Liver (tissue), 9 donors: Measurements from ENCODE around the gene BAIAP2L1. TPM values are rescaled to one million over a fixed set of nuclear protein-coding genes. Genes with fewer than 3 reads are reported as not detected.

Source experiments
- DNase-seq: peaks from one replicate; pipeline ENCODE4 v3.0.0-alpha.2; 2017; ENCODE audit warnings: low spot score
- H3K27ac ChIP-seq, 2 donors: one replicate each; pipeline ENCODE4 v1.7.0; 2013; ENCODE audit warnings: inconsistent platforms in 2 of 2, low read length in 2 of 2, control low read depth in 1 of 2, low read depth in 1 of 2, mild to moderate bottlenecking in 1 of 2
- H3K27me3 ChIP-seq, 4 donors: one replicate each; pipeline versions ENCODE4 v1.6.1 to v1.7.0; 2013; ENCODE audit warnings: low read length in 3 of 4, inconsistent platforms in 1 of 4, mild to moderate bottlenecking in 1 of 4, moderate library complexity in 1 of 4; ENCODE audit not compliant: control insufficient read depth in 4 of 4, insufficient read depth in 4 of 4
- H3K36me3 ChIP-seq, 4 donors: one replicate each; pipeline versions ENCODE4 v1.6.1 to v1.7.0; 2013; ENCODE audit warnings: low read length in 3 of 4, mild to moderate bottlenecking in 3 of 4, low read depth in 1 of 4, moderate library complexity in 1 of 4; ENCODE audit not compliant: control insufficient read depth in 4 of 4, insufficient read depth in 3 of 4
- H3K4me1 ChIP-seq, 4 donors: one replicate each; pipeline versions ENCODE4 v1.6.1 to v1.7.0; 2013; ENCODE audit warnings: low read length in 3 of 4, mild to moderate bottlenecking in 3 of 4, moderate library complexity in 1 of 4; ENCODE audit not compliant: control insufficient read depth in 4 of 4, insufficient read depth in 4 of 4
- H3K4me3 ChIP-seq, 3 donors: one replicate each; pipeline versions ENCODE4 v1.6.1 to v1.7.0; 2013; ENCODE audit warnings: low read length in 3 of 3, control low read depth in 1 of 3, low read depth in 1 of 3, mild to moderate bottlenecking in 1 of 3
- H3K9ac ChIP-seq, 2 donors: one replicate each; pipeline ENCODE4 v1.7.0; 2013; ENCODE audit warnings: low read length in 2 of 2, mild to moderate bottlenecking in 2 of 2, moderate library complexity in 2 of 2, control low read depth in 1 of 2, low read depth in 1 of 2
- H3K9me3 ChIP-seq, 4 donors: one replicate each; pipeline versions ENCODE4 v1.6.1 to v1.7.0; 2013; ENCODE audit warnings: low read length in 3 of 4; ENCODE audit not compliant: control insufficient read depth in 4 of 4
- ATF3 ChIP-seq: IDR thresholded peaks from 2 replicates; pipeline ENCODE4 v1.6.1; 2016; ENCODE audit warnings: antibody characterized with exemption
- CTCF ChIP-seq: fragments of 150-350 bp; IDR thresholded peaks from 2 replicates; pipeline ENCODE4 v1.5.1; 2017; ENCODE audit warnings: improper control_type of control experiment, low read depth, low read length; ENCODE audit not compliant: missing input control
- EGR1 ChIP-seq, 2 donors: IDR thresholded peaks; 2 replicates each; pipeline ENCODE4 v1.6.1; 2016 to 2018; ENCODE audit warnings: antibody characterized with exemption in 2 of 2, low read depth in 2 of 2
- FOXA1 ChIP-seq: IDR thresholded peaks from 2 replicates; pipeline ENCODE4 v1.6.1; 2016; ENCODE audit warnings: antibody characterized with exemption
- FOXA2 ChIP-seq: IDR thresholded peaks from 2 replicates; pipeline ENCODE4 v1.6.1; 2016; ENCODE audit warnings: antibody characterized with exemption
- HNF4A ChIP-seq, 2 donors: conservative IDR thresholded peaks; 2 replicates each; pipeline ENCODE4 v1.6.1; 2016; ENCODE audit warnings: antibody characterized with exemption in 2 of 2, mild to moderate bottlenecking in 2 of 2
- HNF4G ChIP-seq: IDR thresholded peaks from 2 replicates; pipeline ENCODE4 v1.6.1; 2016; ENCODE audit warnings: antibody characterized with exemption
- JUND ChIP-seq, 2 donors: IDR thresholded peaks; 2 replicates each; pipeline ENCODE4 v1.6.1; 2016; ENCODE audit warnings: antibody characterized with exemption in 2 of 2
- MAX ChIP-seq: IDR thresholded peaks from 2 replicates; pipeline ENCODE4 v1.6.1; 2016; ENCODE audit warnings: antibody characterized with exemption
- NR2F2 ChIP-seq: IDR thresholded peaks from 2 replicates; pipeline ENCODE4 v1.6.1; 2016; ENCODE audit warnings: antibody characterized with exemption
- RAD21 ChIP-seq, 2 donors: IDR thresholded peaks; 2 replicates each; pipeline ENCODE4 v1.6.1; 2016; ENCODE audit warnings: antibody characterized with exemption in 2 of 2, mild to moderate bottlenecking in 2 of 2
- REST ChIP-seq: IDR thresholded peaks from 2 replicates; pipeline ENCODE4 v1.6.1; 2016; ENCODE audit warnings: antibody characterized with exemption, mild to moderate bottlenecking
- RXRA ChIP-seq, 2 donors: IDR thresholded peaks; 2 replicates each; pipeline ENCODE4 v1.6.1; 2017 to 2018; ENCODE audit warnings: antibody characterized with exemption in 2 of 2, mild to moderate bottlenecking in 1 of 2
- SP1 ChIP-seq: IDR thresholded peaks from 2 replicates; pipeline ENCODE4 v1.6.1; 2018; ENCODE audit warnings: antibody characterized with exemption, mild to moderate bottlenecking
- YY1 ChIP-seq: IDR thresholded peaks from 2 replicates; pipeline ENCODE4 v1.6.1; 2016; ENCODE audit warnings: antibody characterized with exemption, mild to moderate bottlenecking
- ZBTB33 ChIP-seq: IDR thresholded peaks from 2 replicates; pipeline ENCODE4 v1.6.1; 2016; ENCODE audit warnings: antibody characterized with exemption
- WGBS: extraction: QIAGEN DNeasy Blood & Tissue Kit; methylation state at CpG from one replicate; pipeline ENCODE4 v1.1.7; 2013; 5-methylcytosine and 5-hydroxymethylcytosine counted together
- polyA plus RNA-seq, 2 donors: library from polyadenylated mRNA; stranded (reverse) in 1 of 2; unstranded in 1 of 2; fragments of 200-250 nt in 1 of 2; fragments of >200 nt in 1 of 2; fragmentation: Nextera tagmentation in 1 of 2; extraction: Ambion mirVana in 1 of 2; gene quantifications; one replicate each; pipeline versions ENCODE4 v1.2.1 to v1.2.3, GENCODE V29; 2013 to 2015
- total RNA-seq, 2 donors: library from RNA; depleted of rRNA; stranded (reverse); fragments of >200 nt; gene quantifications; one replicate each; pipeline ENCODE4 v1.2.3, GENCODE V29; 2014
- donor health status: healthy.
- donor health status: healthy.
- donor health status: healthy.
- donor health status: healthy.
- donor health status: healthy.

BAIAP2L1 gene
- total and polyA plus RNA-seq, 4 donors, result 5.4 to 8.9 (median 8.7) TPM

GRCh38 chr7:98287486-98287959 is 113.4 kb downstream of the BAIAP2L1 start:
- H3K4me3 ChIP-seq, result no peak overlapping the region
- DNase-seq, result peak; percentile 62
- peaks cover 0 to 12% (median 7%) of the 10 kb centered on the region in 4 donors for H3K36me3 ChIP-seq
- no peaks in the 10 kb centered on the region for H3K27me3 ChIP-seq
- H3K9ac ChIP-seq, result no peak overlapping the region
- TF ChIP-seq ATF3 (no peak), MAX (no peak), RAD21 (IDR thresholded peaks at IDR 0.05) (no peak), YY1 (no peak)
- 70% methylated on average over 14 of the region's 14 CpGs for WGBS
- H3K27ac ChIP-seq, result peak overlapping the region in 1 of 2 donors; percentile 22
- no peaks in the 10 kb centered on the region for H3K9me3 ChIP-seq
- peaks cover 34 to 62% (median 47%) of the 10 kb centered on the region in 4 donors for H3K4me1 ChIP-seq

- H3K9me3 ChIP-seq, result no peaks in the 10 kb centered on the region
- H3K4me1 ChIP-seq, result peaks cover 34 to 65% (median 50%) of the 10 kb centered on the region in 4 donors
- no peak overlapping the region for H3K9ac ChIP-seq
- 77% methylated on average over 21 of the region's 21 CpGs for WGBS
- H3K4me3 ChIP-seq, result no peak overlapping the region
- peaks cover 0 to 9% (median 6%) of the 10 kb centered on the region in 4 donors for H3K36me3 ChIP-seq
- H3K27me3 ChIP-seq, result no peaks in the 10 kb centered on the region
- TF ChIP-seq NR2F2 (no peak), HNF4A (conservative IDR thresholded peaks at IDR 0.05) (no peak), ZBTB33 (no peak)
- H3K27ac ChIP-seq, result peak overlapping the region; percentile 83 to 87
- no peak for DNase-seq
Measured at GRCh38 chr7:98286701-98287485, 114.0 kb downstream of the BAIAP2L1 start.

GRCh38 chr7:98286093-98286539 is 114.8 kb downstream of the BAIAP2L1 start:
- peak overlapping the region; percentile 83 to 87 for H3K27ac ChIP-seq
- peak; percentile 64 for DNase-seq
- no peak overlapping the region for H3K4me3 ChIP-seq
- peaks cover 0 to 5% (median 2%) of the 10 kb centered on the region in 4 donors for H3K36me3 ChIP-seq
- no peaks in the 10 kb centered on the region for H3K9me3 ChIP-seq
- peaks cover 34 to 65% (median 50%) of the 10 kb centered on the region in 4 donors for H3K4me1 ChIP-seq
- no peaks in the 10 kb centered on the region for H3K27me3 ChIP-seq
- WGBS, result 48% methylated on average over 14 of the region's 14 CpGs
- H3K9ac ChIP-seq, result peak overlapping the region in 1 of 2 donors; percentile 62
- TF ChIP-seq CTCF, result no peak
- peak; percentile 25 for TF ChIP-seq SP1
- peak in 1 of 2 donors; percentile 37 for TF ChIP-seq RAD21 (IDR thresholded peaks at IDR 0.05)
- no peak for TF ChIP-seq FOXA1
- TF ChIP-seq FOXA2, result no peak
- no peak for TF ChIP-seq ATF3
- peak; percentile 35 to 47 for TF ChIP-seq RXRA (IDR thresholded peaks at IDR 0.05)
- TF ChIP-seq ZBTB33, result no peak
- no peak for TF ChIP-seq JUND (IDR thresholded peaks at IDR 0.05)
- peak; percentile 11 for TF ChIP-seq REST
- no peak for TF ChIP-seq EGR1 (IDR thresholded peaks at IDR 0.05; ENCODE audit: low read depth in 2 of 2)
- no peak for TF ChIP-seq HNF4G
- peak in 1 of 2 donors; percentile 35 for TF ChIP-seq HNF4A (conservative IDR thresholded peaks at IDR 0.05)
